Stimulated activated CD4-positive, alpha-beta T cell treated with anti-CD3 and anti-CD28 coated beads, TNF-alpha, amount 100 ng/mL, for 48 hours (primary cell): ENCODE results near the gene LRRC7.
"Not testable (repeated sequence)": the region's sequence is repeated elsewhere in the genome, so short reads cannot be mapped to it uniquely, and the experiment has no call there.

Source experiments
- DNase-seq, 3 donors: peaks; one replicate each; pipeline ENCODE4 v3.0.0-alpha.2; 2020; ENCODE audit warnings: low read depth in 3 of 3

Gene LRRC7

DNA sequence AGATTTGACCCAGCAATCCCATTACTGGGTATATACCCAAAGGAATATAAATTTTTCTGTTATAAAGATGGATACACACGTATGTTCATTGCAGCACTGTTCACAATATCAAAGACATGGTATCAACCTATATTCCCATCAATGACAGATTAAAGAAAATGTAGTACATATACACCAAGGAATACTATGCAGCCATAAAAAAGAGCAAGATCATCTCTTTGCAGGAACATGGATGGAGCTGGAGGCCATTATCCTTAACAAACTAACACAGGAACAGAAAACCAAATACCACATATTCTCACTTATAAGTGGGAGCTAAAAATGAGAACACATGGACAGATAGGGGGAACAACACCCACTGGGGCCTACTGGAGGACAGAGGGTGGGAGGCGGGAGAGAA, 394.7 kb downstream of the LRRC7 start:
- not testable (repeated sequence) for DNase-seq

DNA sequence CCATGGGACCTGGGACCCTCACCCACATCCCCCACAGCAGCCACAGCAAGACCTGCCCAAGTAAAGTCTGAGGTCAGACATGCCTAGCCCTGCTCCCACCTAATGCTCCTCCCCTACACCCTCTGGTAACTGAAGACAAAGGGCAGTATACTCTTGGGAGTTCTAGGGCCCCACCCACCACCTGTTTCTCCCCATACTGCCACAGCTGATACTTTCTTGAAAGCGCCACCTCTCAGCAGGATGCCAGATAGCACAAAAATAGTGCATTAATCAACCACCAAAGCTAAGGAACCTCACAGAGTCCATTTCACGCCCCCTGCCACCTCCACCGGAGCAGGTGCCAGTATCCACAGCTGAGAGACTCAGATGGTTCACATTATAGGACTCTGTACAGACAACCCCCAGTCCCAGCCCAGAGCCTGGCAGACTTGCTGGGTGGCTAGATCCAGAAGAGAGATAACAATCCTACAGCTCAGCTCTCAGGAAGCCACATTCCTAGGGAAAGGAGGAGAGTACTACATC, 399.6 kb downstream of the LRRC7 start:
- DNase-seq: no peak

DNA sequence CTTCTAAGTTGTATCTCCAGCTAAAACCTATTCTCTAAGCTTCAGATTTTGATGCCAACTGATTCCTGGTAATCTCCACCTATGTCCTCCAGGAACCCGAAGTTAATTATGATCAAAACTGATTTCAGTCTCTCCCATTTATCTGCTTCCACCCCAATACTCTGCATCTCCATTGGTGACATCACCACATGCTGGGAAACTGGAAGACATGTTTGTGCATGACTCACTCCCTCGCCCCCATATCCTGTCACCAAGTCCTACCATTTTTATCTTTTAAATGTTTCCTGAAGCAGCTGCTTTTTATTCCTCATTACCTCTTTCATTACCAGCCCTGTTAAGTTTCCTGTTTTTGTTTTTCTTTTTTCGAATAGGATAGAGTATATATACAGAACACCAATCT, 409.2 kb downstream of the LRRC7 start:
- DNase-seq: no peak

DNA sequence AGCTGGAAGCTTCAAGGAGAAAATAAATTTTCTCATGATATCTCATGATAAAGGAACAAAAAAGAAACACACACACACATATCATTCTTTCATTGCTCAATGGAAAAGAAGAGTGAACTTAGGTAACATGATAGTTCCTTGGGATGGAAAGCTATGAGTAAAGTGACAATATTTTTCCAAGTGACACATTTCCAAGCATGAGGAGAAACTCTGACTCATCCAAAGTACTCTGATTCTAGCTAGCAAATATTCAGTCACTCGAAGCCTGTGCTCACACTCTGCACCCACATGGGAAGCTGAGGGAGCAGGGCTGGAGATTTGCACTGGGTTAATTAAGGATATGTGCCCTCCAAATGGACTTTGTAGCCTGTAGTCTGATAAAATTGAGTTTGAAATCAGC, 415.3 kb downstream of the LRRC7 start:
- DNase-seq: no peak

DNA sequence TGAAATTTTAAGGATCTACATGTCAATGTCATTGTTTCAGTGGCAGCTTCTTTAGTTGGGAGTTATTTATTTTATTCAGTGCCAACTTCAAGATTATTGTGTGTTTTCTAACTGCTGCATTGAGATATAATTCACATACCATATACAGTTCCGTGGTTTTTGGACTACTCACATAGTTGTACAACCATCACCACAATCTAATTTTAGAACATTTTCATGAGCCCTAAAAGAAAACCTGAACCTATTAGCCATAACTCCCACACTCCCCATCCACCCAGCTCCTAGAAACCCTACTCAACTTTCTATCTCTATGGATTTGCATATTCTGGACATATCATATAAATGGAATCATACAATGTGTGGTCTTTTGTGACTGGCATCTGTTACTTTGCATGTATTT, 417.7 kb downstream of the LRRC7 start:
- no peak for DNase-seq

DNA sequence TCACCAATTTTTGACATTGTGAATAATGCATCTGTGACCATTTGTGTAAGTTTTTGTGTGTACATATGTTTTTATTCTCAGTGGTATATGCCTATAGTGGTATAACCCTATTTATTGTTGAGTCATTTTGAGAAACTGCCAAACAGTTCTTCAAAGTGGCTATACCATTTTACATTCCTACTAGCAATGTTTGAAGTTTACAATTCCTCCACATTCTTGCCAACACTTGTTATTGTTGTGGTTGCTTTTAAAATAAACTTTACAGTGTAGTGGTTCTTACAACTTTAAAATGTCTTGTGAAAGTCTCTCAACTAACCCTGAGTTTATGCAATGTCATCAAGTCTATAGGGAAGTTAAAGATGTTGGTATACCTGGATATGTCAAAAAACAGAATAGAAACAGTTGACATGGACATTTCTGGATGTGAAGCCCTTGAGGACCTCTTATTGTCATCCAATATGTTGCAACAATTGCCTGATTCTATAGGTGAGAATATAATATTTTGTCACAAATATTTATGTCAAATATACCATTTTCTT, 418.2 kb downstream of the LRRC7 start:
- no peak for DNase-seq

DNA sequence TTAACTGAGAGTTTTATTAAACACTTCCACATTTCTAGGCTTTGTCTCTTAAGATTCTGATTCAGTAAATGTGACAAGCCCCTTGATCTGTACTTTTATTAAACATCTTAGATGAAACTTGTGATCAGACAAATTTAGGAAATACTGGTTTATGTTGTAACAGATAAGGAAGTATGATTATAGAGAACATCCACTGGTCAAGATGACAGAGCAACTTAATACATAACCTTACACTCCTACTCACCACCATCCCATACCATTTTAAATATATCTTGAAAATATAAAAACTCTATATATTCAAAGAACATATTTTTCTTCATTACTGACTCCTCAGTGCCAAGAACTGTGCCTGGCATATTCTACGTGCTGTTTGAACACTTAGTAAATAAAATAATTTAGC, 420.2 kb downstream of the LRRC7 start:
- no peak for DNase-seq

DNA sequence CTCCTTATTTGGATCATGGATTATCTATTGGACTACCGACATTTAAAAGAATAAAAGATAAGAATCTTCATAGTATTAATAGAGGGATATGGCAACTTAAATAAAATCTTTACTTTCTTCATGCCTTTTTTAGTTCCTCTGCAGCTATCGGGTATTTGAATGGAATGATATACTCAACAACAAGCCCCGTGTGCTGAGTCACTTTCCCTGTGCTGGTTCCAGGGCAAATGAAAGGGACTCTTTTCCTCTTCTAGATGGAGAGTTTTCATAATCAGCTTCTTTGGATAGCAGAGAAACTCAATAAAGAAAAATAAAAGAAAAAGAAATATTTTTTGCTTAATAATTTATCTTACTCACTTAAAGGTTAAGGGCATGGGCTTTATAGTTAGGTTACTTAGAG, 423.9 kb downstream of the LRRC7 start:
- DNase-seq: no peak

DNA sequence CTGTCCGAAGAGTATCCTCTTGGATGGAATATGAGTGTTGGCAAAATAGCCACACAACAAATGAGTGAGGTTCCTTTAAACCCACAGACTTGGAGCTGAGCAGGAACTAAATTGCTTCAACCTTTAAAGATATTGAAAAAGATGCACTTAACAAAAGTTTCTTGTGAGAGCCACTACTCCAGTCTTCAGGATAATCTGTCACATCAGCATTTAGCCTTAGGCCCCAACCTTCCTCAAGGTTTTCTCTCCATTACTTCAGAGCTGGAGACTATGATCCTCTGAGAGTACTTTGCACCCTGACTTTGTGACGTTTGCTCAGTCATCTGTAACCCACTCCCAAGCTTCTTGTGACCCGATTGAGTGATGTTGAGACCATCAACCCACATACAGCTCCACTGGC, 424.9 kb downstream of the LRRC7 start:
- no peak for DNase-seq

DNA sequence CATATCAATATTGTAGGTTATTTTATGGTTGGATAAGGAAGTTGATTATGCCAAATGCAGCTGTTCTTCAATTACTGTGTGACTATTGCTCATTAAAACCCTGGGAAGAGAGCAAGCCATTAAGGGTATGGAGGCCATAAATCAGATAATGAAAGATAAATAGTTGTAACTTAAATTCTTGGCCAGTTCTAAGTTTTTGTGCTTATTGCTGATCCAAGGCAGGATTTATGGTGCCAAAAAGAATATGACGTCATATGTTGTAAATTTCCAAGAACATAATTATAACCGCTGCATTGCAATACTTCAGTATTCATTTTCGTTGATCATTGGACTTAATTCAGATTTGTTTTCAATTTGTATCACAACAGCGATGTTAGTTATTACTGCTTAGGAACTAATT, 426.1 kb downstream of the LRRC7 start:
- DNase-seq: no peak

DNA sequence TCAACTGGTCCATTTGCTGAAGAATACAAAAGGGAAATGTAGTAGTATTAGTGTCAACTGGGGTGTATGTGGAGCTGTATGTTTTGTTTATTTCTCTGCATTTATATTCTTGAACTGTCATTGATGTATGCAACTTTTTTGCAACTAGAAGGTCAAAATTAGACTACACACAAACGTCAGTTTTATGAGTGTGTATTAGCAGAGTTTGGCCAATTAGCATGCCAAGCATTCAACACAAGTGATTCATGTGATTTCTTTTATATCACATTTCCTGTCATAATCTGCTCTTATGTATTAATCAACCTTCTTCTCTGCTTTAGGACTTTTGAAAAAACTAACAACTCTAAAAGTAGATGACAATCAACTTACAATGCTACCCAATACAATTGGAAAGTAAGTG, 426.5 kb downstream of the LRRC7 start:
- DNase-seq: no peak

DNA sequence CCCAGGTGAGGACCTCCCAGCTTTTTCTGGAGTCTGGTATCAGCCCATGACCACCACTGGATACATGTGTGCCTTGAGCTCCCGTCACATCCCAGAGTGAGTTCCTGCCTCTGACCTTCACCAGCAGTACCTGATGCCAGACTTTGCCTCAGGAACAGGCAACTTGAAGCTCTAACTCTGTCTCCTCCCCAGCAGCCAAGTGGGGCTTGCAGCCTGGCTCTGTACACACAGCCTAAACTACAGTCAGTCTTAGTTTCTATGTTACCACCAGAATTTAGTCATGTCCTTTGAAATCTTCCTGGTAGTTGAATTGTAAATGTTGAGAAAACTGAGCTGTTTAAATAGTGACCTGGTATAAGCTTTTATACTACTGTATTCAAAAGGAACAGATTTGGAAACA, 431.1 kb downstream of the LRRC7 start:
- DNase-seq: no peak

DNA sequence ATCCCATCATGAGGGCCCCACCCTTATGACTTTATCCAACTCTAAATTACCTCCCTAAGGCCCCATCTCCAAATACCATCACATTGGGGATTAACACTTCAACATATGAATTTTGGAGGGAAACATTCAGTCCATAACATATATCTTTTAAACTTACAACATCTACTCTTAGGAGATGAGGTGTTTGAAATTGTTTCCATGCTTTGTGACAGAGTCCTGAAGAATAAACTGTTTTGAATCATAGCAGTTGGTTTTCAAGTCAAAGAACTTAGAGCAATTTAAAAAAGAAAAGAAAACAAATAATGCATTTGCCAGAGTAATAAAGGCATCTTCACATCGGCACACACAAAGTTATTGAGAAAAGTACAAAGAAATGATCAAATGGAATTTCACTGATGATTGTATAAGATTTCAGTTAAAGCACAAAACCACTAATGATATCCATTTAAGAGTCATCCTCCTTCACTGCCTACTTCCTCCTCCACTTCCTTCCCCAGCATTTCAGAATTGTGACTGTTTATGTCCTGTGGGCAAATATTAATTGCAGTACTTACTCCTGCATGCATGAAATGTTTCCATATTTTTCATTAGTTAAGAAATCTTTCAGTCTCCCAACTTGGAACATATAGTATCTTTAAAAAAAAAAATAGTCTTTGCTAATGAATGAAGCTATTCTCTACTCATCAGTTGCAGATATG, 435.6 kb downstream of the LRRC7 start:
- DNase-seq: no peak

DNA sequence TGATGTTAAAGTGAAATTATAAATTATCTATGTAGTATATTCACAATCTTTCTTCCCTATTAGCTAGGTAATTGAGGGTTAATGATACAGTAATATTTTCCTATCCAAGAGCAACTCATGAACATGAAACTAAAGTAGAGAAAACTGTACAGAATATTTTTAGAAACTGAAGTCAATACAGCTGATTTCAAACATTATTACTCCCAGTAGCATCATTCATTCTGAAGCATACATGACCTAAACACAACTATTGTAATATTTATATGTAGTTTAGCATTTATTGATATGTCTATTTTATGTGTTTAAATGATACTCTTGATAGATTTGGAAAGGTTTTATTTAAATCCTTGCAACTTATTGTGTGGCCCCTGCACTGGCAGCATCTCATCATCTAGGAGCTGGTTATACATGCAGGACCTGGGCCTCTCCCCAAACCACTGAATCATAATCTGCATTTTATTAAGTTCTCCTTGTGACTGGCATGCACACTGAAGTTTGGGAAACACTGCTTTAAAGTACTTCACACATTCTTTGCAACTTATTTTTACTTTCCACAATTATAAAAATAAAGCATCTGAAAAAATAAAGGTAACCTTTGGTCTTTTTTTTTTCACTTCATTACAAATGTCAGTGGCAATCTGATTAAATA, 437.8 kb downstream of the LRRC7 start:
- no peak for DNase-seq

DNA sequence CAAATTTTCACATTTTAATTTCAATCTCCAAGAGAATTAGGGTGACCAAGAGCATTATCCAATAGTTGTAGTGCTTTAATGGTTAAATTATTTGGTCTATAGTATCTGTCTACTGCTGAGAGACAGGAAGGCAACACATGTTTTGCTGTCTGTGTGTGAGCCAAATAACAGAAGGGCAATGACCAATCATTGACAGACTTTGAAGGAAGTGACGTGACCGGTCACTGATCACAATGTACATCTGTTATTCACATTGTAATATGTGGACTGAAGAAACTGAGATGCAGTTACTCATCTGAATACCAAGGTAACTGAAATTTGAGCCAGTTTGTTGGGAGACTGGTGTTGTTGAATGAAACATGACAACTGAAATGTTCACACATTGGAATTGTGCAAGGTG, 440.9 kb downstream of the LRRC7 start:
- no peak for DNase-seq

DNA sequence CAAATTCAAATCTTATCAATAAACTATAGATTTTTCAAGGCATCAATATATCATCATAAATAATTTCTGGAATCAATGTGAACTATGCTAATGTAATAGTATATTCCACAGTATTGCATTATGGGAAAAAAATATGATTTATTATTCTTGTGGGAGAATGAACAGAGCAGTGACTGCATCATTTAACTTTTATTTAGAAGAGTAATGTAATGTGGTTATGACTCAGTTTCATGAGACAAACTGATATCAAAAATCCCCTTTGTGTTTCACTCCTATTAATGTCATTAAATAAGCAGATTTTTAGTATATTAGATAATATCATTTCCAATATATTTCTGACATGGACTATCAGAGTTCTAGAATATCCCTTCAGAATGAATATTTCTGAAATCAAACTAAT, 450.0 kb downstream of the LRRC7 start:
- no peak for DNase-seq

DNA sequence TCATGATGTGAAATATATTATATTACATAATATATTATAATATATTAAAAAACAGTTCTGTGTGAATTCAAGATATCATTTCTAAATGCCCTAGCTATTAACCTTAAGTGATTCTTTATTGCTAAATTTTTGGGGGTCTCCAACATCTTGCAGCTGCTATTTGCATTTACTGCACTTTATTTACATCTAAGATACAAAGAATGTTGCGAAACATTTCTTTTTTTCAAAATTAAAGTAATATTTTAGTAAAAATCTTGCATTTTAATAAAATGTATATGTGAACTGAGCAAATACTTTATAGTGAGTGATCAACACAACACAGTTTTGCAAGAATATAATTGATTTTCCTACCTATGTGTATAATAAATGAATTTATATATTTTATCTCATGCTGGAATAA, 456.6 kb downstream of the LRRC7 start:
- no peak for DNase-seq

DNA sequence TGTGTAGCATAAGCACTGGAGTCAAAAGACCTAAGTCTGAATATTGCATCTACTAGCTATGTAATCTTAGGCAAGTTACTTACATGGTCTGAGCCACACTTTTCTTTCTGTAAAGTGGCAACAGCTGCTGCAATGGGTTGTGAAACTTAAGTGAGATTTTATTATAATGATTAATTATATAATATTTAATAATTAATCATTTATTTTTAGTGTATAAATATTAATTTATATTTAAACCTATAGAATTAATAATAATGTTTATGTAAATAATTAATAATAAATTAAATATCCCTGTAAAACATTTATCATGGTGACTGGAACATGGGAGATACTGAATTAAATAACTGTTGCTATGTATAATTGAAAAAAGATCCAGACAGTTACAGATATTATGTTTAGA, 457.3 kb downstream of the LRRC7 start:
- no peak for DNase-seq

DNA sequence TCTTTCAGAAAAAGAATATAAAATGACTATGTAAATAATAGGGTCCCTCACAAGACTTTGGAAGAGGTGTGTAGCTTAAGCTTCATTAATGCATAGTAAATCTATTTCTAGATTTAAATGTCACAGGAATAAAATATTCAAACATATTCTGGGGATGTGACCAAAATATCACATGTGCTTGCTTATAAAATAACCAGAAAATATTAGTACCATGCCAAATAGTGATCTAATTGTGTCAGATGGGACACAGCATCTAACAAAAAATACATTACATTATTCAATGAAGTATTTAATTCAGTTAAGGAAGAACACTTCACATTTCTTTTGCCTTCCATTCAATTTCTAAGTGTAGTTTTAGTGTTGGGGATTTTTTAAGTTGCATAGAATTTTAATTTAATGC, 458.1 kb downstream of the LRRC7 start:
- DNase-seq: no peak

DNA sequence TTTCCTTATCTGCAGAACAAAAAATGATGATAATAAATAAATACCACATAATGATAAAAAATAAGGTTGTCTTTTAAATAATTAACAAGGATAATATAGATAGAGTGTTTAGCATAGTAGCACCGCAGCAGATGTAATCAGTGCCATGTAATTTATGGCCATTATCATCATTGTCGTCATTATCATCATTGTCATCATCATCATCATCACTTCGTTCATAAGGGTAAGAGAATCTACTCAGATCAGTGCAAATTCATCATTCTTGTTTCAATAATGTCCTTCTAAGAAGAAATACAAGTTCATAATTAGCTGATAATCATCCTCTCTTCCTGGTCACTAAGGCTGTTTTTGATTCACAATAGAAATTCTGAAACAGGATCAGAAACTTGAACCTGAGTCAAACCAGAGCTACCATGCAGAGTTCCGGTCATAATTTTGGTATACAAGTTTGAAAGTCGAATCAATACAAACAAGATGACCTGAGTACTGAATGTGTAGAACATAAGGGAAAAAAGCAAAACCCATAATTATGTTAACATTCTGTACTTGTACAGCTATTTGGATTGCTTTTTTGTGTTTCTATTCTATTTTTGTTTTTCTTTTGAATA, 465.6 kb downstream of the LRRC7 start:
- DNase-seq: no peak

DNA sequence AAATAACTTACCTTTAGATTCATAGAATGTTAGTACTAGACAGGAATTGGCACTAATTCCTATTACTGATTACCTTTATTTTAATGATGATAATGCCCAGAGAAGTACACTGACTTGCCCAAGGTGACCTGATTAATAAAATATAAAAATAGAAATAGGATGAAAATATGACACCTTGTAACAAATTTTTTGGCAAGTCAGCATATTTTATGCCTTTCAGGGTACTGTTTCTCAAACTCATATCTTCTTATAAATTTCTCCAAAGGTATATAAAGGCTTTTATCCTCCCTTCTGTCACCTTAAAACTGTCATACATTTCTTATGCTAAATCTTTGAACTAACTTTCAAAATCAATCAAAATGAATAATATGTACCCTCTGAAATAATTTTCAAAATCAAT, 466.2 kb downstream of the LRRC7 start:
- no peak for DNase-seq

DNA sequence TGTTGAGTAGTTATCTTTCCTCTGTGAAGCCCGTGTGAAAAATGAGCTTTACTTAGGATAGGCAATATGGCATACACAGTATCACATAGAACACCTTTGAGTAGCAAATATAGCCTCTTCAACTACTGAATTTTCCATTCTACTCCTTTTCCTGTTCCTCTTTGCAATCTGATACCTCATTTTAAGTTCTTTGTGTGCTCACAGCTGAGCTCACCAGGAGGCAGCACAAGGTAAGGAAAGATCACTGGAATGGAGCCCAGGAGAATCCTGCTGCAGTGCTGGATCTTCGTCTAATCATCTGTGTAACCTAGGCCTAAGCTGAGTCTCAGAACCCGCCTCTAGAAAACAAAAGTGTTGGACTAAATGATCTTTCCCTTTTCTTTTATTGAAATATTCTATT, 466.7 kb downstream of the LRRC7 start:
- no peak for DNase-seq

DNA sequence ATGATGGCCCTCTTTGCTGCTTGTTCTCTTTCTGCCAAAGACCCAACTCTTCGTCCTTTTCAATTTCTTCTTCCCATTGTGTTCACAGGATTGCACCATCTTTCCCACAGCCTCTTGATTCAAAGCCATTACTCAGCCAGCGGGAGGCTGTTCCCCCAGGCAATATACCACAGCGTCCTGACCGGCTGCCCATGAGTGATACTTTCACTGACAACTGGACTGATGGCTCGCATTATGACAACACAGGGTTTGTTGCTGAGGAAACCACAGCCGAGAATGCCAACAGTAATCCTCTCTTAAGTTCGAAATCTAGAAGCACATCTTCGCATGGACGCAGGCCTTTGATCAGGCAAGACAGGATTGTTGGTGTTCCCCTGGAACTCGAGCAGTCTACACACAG, 470.3 kb downstream of the LRRC7 start:
- no peak for DNase-seq
